Type B pancreatic cell (in vitro differentiated cells): Measurements from ENCODE around the gene ZNF593OS. TPM values are rescaled to one million over a fixed set of nuclear protein-coding genes. Genes with fewer than 3 reads are reported as not detected.
A peak's percentile ranks its signal among the peaks of the same experiment; 100 is the strongest.

Source experiments
- DNase-seq: peaks from one replicate; pipeline ENCODE4 v3.0.0; 2021; ENCODE audit warnings: mixed read lengths; ENCODE audit not compliant: unreplicated experiment; ENCODE audit errors: extremely low spot score
- H3K27ac Mint-ChIP-seq: 2 replicates; pipeline ENCODE4 v1.8.0; 2021; ENCODE audit warnings: mild to moderate bottlenecking, mixed read lengths
- H3K27me3 Mint-ChIP-seq: 2 replicates; pipeline ENCODE4 v1.8.0; 2021; ENCODE audit warnings: mixed read lengths
- H3K36me3 Mint-ChIP-seq: 2 replicates; pipeline ENCODE4 v1.8.0; 2021; ENCODE audit warnings: mixed read lengths
- H3K4me1 Mint-ChIP-seq: one replicate; pipeline ENCODE4 v1.8.0; 2021; ENCODE audit warnings: mixed read lengths; ENCODE audit not compliant: unreplicated experiment
- H3K4me3 Mint-ChIP-seq: 2 replicates; pipeline ENCODE4 v1.8.0; 2021; ENCODE audit warnings: mild to moderate bottlenecking, mixed read lengths
- H3K9me3 Mint-ChIP-seq: 2 replicates; pipeline ENCODE4 v1.8.0; 2021; ENCODE audit warnings: mixed read lengths
- CTCF ChIP-seq: fragments of 200-600 bp; sonication (generic); conservative IDR thresholded peaks from 2 replicates; pipeline ENCODE4 v1.5.0; 2021; ENCODE audit warnings: antibody characterized with exemption, mild to moderate bottlenecking
- total RNA-seq: library from RNA; stranded (reverse); gene quantifications from 2 replicates; pipeline ENCODE4 v1.2.1, GENCODE V29; 2021; ENCODE audit warnings: low replicate concordance

ZNF593OS gene
- total RNA-seq, 1 donor from 2014 or later = not detected

GRCh38 chr1:26119892-26120608 lies 51.6 kb downstream of the ZNF593OS start:
- H3K4me1 Mint-ChIP-seq = peaks cover 4% of the 10 kb centered on the region
- no peak overlapping the region for H3K27ac Mint-ChIP-seq
- no peak for TF ChIP-seq CTCF
- no peaks in the 10 kb centered on the region for H3K27me3 Mint-ChIP-seq
- H3K4me3 Mint-ChIP-seq = no peak overlapping the region
- H3K9me3 Mint-ChIP-seq = no peaks in the 10 kb centered on the region
- peak; percentile 6 for DNase-seq
- H3K36me3 Mint-ChIP-seq = peaks cover 14% of the 10 kb centered on the region

Other genes with a start within 250 kb of the ZNF593OS start
- gene PAFAH2, start 173.8 kb downstream of the ZNF593OS start, total RNA-seq = 16.7 and 21.1 TPM in 2 replicates
- 0.31 and 4.2 TPM in 2 replicates for gene EXTL1, start 150.1 kb downstream of the ZNF593OS start, total RNA-seq
- 4.4 and 24.4 TPM in 2 replicates for gene SLC30A2, start 125.7 kb downstream of the ZNF593OS start, total RNA-seq
- gene TRIM63, start 104.2 kb downstream of the ZNF593OS start, total RNA-seq = 1.7 and 4.1 TPM in 2 replicates
- gene PDIK1L, start 60.0 kb downstream of the ZNF593OS start, total RNA-seq = 14.7 and 18.4 TPM in 2 replicates
- 0.38 and 1.4 TPM in 2 replicates for gene FAM110D, start 12.8 kb downstream of the ZNF593OS start, total RNA-seq
- gene C1orf232, start 2.9 kb downstream of the ZNF593OS start, total RNA-seq = 1.0 TPM in 1 of 2 replicates, not detected in the other
- gene ZNF593, start 1.9 kb downstream of the ZNF593OS start, total RNA-seq = 29.7 and 34.9 TPM in 2 replicates
- 16.5 and 50.5 TPM in 2 replicates for gene CNKSR1, start 5.7 kb upstream of the ZNF593OS start, total RNA-seq
- not detected in 2 replicates for gene CATSPER4, start 18.8 kb upstream of the ZNF593OS start, total RNA-seq
- 15.9 and 26.8 TPM in 2 replicates for gene CEP85, start 62.4 kb upstream of the ZNF593OS start, total RNA-seq
- 78.1 and 105 TPM in 2 replicates for gene SH3BGRL3, start 108.3 kb upstream of the ZNF593OS start, total RNA-seq
- 27.1 and 50.5 TPM in 2 replicates for gene UBXN11, start 134.8 kb upstream of the ZNF593OS start, total RNA-seq
- gene CD52, start 146.1 kb upstream of the ZNF593OS start, total RNA-seq = 0.75 and 0.93 TPM in 2 replicates
- gene CRYBG2, start 182.3 kb upstream of the ZNF593OS start, total RNA-seq = 20.0 and 67.7 TPM in 2 replicates
- not detected in 2 replicates for gene ZNF683, start 200.9 kb upstream of the ZNF593OS start, total RNA-seq
- gene LIN28A, start 239.0 kb upstream of the ZNF593OS start, total RNA-seq = 3.1 and 26.2 TPM in 2 replicates